Trophoblast cell (in vitro differentiated cells and primary cell): ENCODE results near the gene FER.

ENCODE experiments used
- DNase-seq, 2 donors: peaks; one replicate each; pipeline ENCODE4 v3.0.0-alpha.2; 2016
- H2AFZ ChIP-seq: 2 replicates; pipeline ENCODE4 v1.6.1; 2013; ENCODE audit warnings: low read length, moderate library complexity, mild to moderate bottlenecking; ENCODE audit not compliant: insufficient read depth, poor library complexity
- H2AK5ac ChIP-seq: 2 replicates; pipeline ENCODE4 v1.6.1; 2013; ENCODE audit warnings: mild to moderate bottlenecking, low read length
- H2BK120ac ChIP-seq: 2 replicates; pipeline ENCODE4 v1.6.1; 2013; ENCODE audit warnings: low read length, mild to moderate bottlenecking, moderate library complexity; ENCODE audit not compliant: insufficient read depth, poor library complexity
- H2BK12ac ChIP-seq: 2 replicates; pipeline ENCODE4 v1.6.1; 2013; ENCODE audit warnings: mild to moderate bottlenecking, low read length, moderate library complexity
- H2BK5ac ChIP-seq: 2 replicates; pipeline ENCODE4 v1.6.1; 2013; ENCODE audit warnings: low read length, low read depth, moderate library complexity, mild to moderate bottlenecking; ENCODE audit not compliant: poor library complexity
- H3K14ac ChIP-seq: 2 replicates; pipeline ENCODE4 v1.6.1; 2013; ENCODE audit warnings: mild to moderate bottlenecking, low read length
- H3K18ac ChIP-seq: 2 replicates; pipeline ENCODE4 v1.6.1; 2013; ENCODE audit warnings: mild to moderate bottlenecking, low read length
- H3K23ac ChIP-seq: 2 replicates; pipeline ENCODE4 v1.6.1; 2013; ENCODE audit warnings: low read length
- H3K27ac ChIP-seq: 2 replicates; pipeline ENCODE4 v1.5.1; 2013; ENCODE audit warnings: low read depth, mild to moderate bottlenecking, inconsistent platforms, low read length, moderate library complexity
- H3K27me3 ChIP-seq: 2 replicates; pipeline ENCODE4 v1.6.1; 2013; ENCODE audit warnings: inconsistent platforms, mild to moderate bottlenecking, low read length, moderate library complexity; ENCODE audit not compliant: insufficient read depth
- H3K36me3 ChIP-seq, 2 experiments: 1 replicate in 1 of 2; 2 replicates in 1 of 2; pipeline ENCODE4 v1.6.1; 2013; ENCODE audit warnings: low read length in 2 of 2, mild to moderate bottlenecking in 2 of 2, moderate library complexity in 1 of 2; ENCODE audit not compliant: insufficient read depth in 2 of 2, control insufficient read depth in 1 of 2
- H3K4ac ChIP-seq: 2 replicates; pipeline ENCODE4 v1.6.1; 2013; ENCODE audit warnings: low read depth, mild to moderate bottlenecking, low read length, moderate library complexity
- H3K4me1 ChIP-seq, 2 experiments: 1 replicate in 1 of 2; 2 replicates in 1 of 2; pipeline ENCODE4 v1.6.1; 2013; ENCODE audit warnings: low read length in 2 of 2, mild to moderate bottlenecking in 2 of 2, moderate library complexity in 1 of 2; ENCODE audit not compliant: insufficient read depth in 2 of 2, control insufficient read depth in 1 of 2
- H3K4me2 ChIP-seq: 2 replicates; pipeline ENCODE4 v1.6.1; 2013; ENCODE audit warnings: inconsistent platforms, mild to moderate bottlenecking, low read length, moderate library complexity
- H3K4me3 ChIP-seq: 2 replicates; pipeline ENCODE4 v1.5.1; 2013; ENCODE audit warnings: mild to moderate bottlenecking, low read depth, low read length, inconsistent platforms
- H3K79me1 ChIP-seq: one replicate; pipeline ENCODE4 v1.6.1; 2013; ENCODE audit warnings: low read length
- H3K79me2 ChIP-seq: 2 replicates; pipeline ENCODE4 v1.6.1; 2013; ENCODE audit warnings: low read length, mild to moderate bottlenecking; ENCODE audit not compliant: control insufficient read depth, insufficient read depth, poor library complexity
- H3K9ac ChIP-seq: 2 replicates; pipeline ENCODE4 v1.6.1; 2013; ENCODE audit warnings: mild to moderate bottlenecking, low read length
- H3K9me3 ChIP-seq: 2 replicates; pipeline ENCODE4 v1.6.1; 2013; ENCODE audit warnings: low read depth, mild to moderate bottlenecking, control low read depth, inconsistent platforms, low read length; ENCODE audit not compliant: insufficient read depth
- H4K12ac ChIP-seq: 2 replicates; pipeline ENCODE4 v1.6.1; 2013; ENCODE audit warnings: low read depth, mild to moderate bottlenecking, low read length, moderate library complexity
- H4K8ac ChIP-seq: 2 replicates; pipeline ENCODE4 v1.6.1; 2013; ENCODE audit warnings: low read depth, mild to moderate bottlenecking, low read length, moderate library complexity
- H4K91ac ChIP-seq: one replicate; pipeline ENCODE4 v1.6.1; 2013; ENCODE audit warnings: low read depth, mild to moderate bottlenecking, low read length, moderate library complexity
- WGBS: extraction: QIAGEN DNeasy Blood & Tissue Kit; methylation state at CpG from one replicate; pipeline ENCODE4 v1.1.7; 2013; ENCODE audit warnings: missing lambda C conversion rate; ENCODE audit not compliant: insufficient read length, insufficient coverage; ENCODE audit errors: extremely low coverage; 5-methylcytosine and 5-hydroxymethylcytosine counted together

FER gene

DNA sequence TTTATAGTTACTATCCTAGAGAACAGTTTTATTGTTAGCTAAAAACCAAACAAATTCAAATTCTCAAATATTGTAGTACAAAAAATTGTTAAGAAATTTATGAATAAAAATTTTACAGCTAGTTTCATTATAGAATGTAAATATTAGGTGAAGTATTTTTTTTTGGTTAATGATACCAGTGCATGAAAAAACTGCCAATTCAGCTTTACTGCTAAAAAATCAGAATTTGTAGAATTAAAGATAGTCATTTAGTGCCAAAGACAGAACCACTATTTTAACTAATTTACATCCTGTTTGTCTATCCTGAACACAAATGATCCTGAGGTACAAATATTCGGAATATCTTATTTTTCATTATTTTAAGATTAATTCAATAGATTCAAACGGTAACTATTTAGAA, 202.6 kb downstream of the FER start:
- no peak overlapping the region for H3K4ac ChIP-seq
- H3K4me1 ChIP-seq: no peaks in the 10 kb centered on the region
- no peak for DNase-seq
- no peak overlapping the region for H2AFZ ChIP-seq
- no peak overlapping the region for H3K23ac ChIP-seq
- H2BK12ac ChIP-seq: no peak overlapping the region
- H3K79me2 ChIP-seq: no peaks in the 10 kb centered on the region
- H3K18ac ChIP-seq: no peak overlapping the region
- H4K91ac ChIP-seq: no peak overlapping the region
- no peak overlapping the region for H3K9ac ChIP-seq
- no peak overlapping the region for H3K4me2 ChIP-seq
- no peak overlapping the region for H2AK5ac ChIP-seq
- H3K9me3 ChIP-seq: no peaks in the 10 kb centered on the region
- H2BK120ac ChIP-seq: no peak overlapping the region
- WGBS: no CpG with 5 or more reads among the region's 2 CpGs
- no peak overlapping the region for H3K14ac ChIP-seq
- H3K27ac ChIP-seq: no peak overlapping the region
- H3K36me3 ChIP-seq: peaks cover 0 to 2% of the 10 kb centered on the region in 2 experiments
- no peak overlapping the region for H3K4me3 ChIP-seq
- H4K8ac ChIP-seq: no peak overlapping the region
- H4K12ac ChIP-seq: no peak overlapping the region
- H3K27me3 ChIP-seq: no peaks in the 10 kb centered on the region
- no peak overlapping the region for H2BK5ac ChIP-seq
- H3K79me1 ChIP-seq: no peaks in the 10 kb centered on the region

DNA sequence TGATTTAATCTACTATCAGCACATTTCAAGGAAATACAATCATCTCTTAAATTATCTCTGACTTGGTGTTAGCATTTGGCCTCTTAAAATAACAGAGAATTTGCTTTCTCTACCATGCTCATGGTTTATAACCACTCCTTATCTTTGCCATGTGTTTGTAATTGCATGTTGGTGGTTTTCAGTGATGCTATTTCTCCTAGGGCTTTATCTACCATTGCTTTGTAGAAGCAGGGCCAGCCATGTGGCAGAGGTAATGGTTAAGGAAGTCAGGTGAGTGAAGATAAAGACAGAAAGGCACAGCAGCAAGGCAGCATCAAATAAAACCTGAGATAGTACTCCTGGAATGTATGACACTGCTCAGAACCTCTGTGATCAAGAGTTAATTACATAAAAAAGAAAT, 206.2 kb downstream of the FER start:
- H3K4ac ChIP-seq: no peak overlapping the region
- no peak overlapping the region for H3K9ac ChIP-seq
- H2AFZ ChIP-seq: no peak overlapping the region

DNA sequence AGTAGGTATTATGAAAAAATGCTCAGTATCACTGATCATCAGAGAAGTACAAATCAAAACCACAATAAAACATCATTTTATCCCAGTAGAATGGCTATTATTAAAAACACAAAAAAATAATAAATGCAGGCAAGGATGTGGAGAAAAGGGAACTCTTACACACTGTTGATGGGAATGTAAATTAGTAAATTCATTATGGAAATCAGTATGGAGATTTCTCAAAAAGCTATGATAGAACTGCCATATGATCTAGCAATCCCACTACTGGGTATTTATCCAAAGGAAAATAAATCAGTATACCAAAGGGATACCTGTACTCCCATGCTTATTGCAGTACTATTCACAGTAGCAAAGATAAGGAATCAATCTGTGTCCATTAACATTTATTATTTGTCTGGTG, 209.6 kb downstream of the FER start:
- no peak overlapping the region for H3K9ac ChIP-seq
- no peaks in the 10 kb centered on the region for H3K4me1 ChIP-seq
- no peak overlapping the region for H3K4me3 ChIP-seq
- no peak overlapping the region for H4K12ac ChIP-seq
- no peaks in the 10 kb centered on the region for H3K36me3 ChIP-seq
- H4K8ac ChIP-seq: no peak overlapping the region
- no peaks in the 10 kb centered on the region for H3K9me3 ChIP-seq
- no peak overlapping the region for H2AK5ac ChIP-seq
- no peak overlapping the region for H3K27ac ChIP-seq
- no peak overlapping the region for H2BK120ac ChIP-seq
- no peak overlapping the region for H4K91ac ChIP-seq
- no peak overlapping the region for H2BK12ac ChIP-seq
- DNase-seq: no peak
- H3K4ac ChIP-seq: no peak overlapping the region
- H3K4me2 ChIP-seq: no peak overlapping the region
- H3K18ac ChIP-seq: no peak overlapping the region
- no peak overlapping the region for H2BK5ac ChIP-seq
- no peak overlapping the region for H3K14ac ChIP-seq
- no peaks in the 10 kb centered on the region for H3K27me3 ChIP-seq
- no peaks in the 10 kb centered on the region for H3K79me2 ChIP-seq
- H2AFZ ChIP-seq: no peak overlapping the region
- H3K23ac ChIP-seq: no peak overlapping the region
- H3K79me1 ChIP-seq: no peaks in the 10 kb centered on the region

More for the DNA sequence above, 206.2 kb downstream of the FER start:
- H2BK120ac ChIP-seq: no peak overlapping the region
- H3K4me3 ChIP-seq: no peak overlapping the region
- H3K23ac ChIP-seq: no peak overlapping the region
- no peaks in the 10 kb centered on the region for H3K27me3 ChIP-seq
- no peak overlapping the region for H2BK12ac ChIP-seq
- H3K14ac ChIP-seq: no peak overlapping the region
- no peaks in the 10 kb centered on the region for H3K4me1 ChIP-seq
- H3K79me2 ChIP-seq: no peaks in the 10 kb centered on the region
- no peak overlapping the region for H2BK5ac ChIP-seq
- no peak overlapping the region for H4K12ac ChIP-seq
- no peaks in the 10 kb centered on the region for H3K79me1 ChIP-seq
- no peak for DNase-seq
- H3K18ac ChIP-seq: no peak overlapping the region
- H2AK5ac ChIP-seq: no peak overlapping the region
- peaks cover 0 to 2% of the 10 kb centered on the region in 2 experiments for H3K36me3 ChIP-seq
- H3K4me2 ChIP-seq: no peak overlapping the region
- no peak overlapping the region for H3K27ac ChIP-seq
- no peaks in the 10 kb centered on the region for H3K9me3 ChIP-seq
- no peak overlapping the region for H4K91ac ChIP-seq
- no peak overlapping the region for H4K8ac ChIP-seq

DNA sequence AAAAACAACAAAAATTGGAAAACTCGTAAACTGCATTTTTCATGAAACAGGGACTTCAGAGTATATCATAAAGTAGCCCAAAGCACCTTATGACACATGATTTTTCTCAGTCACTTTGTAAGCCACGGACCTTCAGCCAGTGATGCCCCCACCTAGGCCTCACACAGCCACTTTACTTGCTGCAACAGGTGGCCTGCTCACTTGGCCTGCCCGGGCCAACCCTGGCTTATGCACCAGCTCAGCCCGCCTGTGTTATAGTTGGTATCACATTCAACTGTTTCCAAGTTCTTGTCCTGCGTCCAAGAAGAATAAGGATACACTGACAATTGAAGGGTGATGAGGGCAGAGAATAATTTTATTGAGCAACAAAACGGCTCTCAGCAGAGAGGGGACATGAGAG, 219.2 kb downstream of the FER start:
- Histone ChIP-seq H3K4ac (no peak overlapping the region), H2BK5ac (no peak overlapping the region), H3K79me1 (no peaks in the 10 kb centered on the region), H4K8ac (no peak overlapping the region), H4K12ac (no peak overlapping the region), H3K79me2 (no peaks in the 10 kb centered on the region), H3K14ac (no peak overlapping the region), H2AFZ (no peak overlapping the region), H3K23ac (no peak overlapping the region), H3K18ac (no peak overlapping the region), H4K91ac (no peak overlapping the region), H3K9ac (no peak overlapping the region), H3K9me3 (no peaks in the 10 kb centered on the region), H2BK12ac (no peak overlapping the region), H3K27me3 (no peaks in the 10 kb centered on the region), H3K4me3 (no peak overlapping the region), H2BK120ac (no peak overlapping the region), H3K4me2 (no peak overlapping the region), H3K36me3 (no peaks in the 10 kb centered on the region), H3K4me1 (no peaks in the 10 kb centered on the region), H2AK5ac (no peak overlapping the region), H3K27ac (no peak overlapping the region)
- DNase-seq: no peak
- WGBS: no CpG with 5 or more reads among the region's 6 CpGs

DNA sequence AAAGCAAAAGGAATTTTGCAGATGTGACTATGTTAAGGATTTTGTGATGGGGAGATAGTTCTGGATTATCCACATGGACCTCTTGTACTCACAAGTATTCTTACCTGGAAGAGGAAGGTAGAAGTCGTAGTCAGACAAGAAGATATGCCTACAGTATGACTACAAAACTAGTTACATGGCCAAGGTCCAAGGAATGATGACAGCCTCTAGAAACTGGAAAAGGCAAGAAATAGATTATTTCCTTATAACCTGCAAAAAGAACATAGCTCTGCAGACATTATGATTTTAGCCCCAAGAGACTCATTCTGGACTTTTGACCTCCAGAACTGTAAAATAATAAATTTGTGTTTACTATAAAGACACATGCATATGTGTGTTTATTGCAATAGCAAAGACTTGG, 226.9 kb downstream of the FER start:
- Histone ChIP-seq H3K9me3 (no peaks in the 10 kb centered on the region), H3K79me1 (no peaks in the 10 kb centered on the region), H3K79me2 (no peaks in the 10 kb centered on the region), H3K4me3 (no peak overlapping the region), H3K4ac (no peak overlapping the region), H2AFZ (no peak overlapping the region), H3K36me3 (peaks cover 0 to 2% of the 10 kb centered on the region in 2 experiments), H2BK12ac (no peak overlapping the region), H2BK5ac (no peak overlapping the region), H4K12ac (no peak overlapping the region), H2AK5ac (no peak overlapping the region), H3K27ac (no peak overlapping the region), H4K91ac (no peak overlapping the region), H3K9ac (no peak overlapping the region), H3K4me2 (no peak overlapping the region), H4K8ac (no peak overlapping the region), H2BK120ac (no peak overlapping the region), H3K18ac (no peak overlapping the region), H3K4me1 (no peaks in the 10 kb centered on the region), H3K14ac (no peak overlapping the region), H3K27me3 (no peaks in the 10 kb centered on the region), H3K23ac (no peak overlapping the region)
- DNase-seq: no peak
- no CpG with 5 or more reads among the region's 1 CpG for WGBS
